Fibroblast of gingiva (primary cell): Measurements from ENCODE around the gene GLIPR2.
A peak's percentile ranks its signal among the peaks of the same experiment; 100 is the strongest.
"Not testable (repeated sequence)": the region's sequence is repeated elsewhere in the genome, so short reads cannot be mapped to it uniquely, and the experiment has no call there.

Experiments
- DNase-seq: peaks from one replicate; pipeline ENCODE4 v3.0.0-alpha.2; 2011; ENCODE audit warnings: low read depth

GLIPR2 gene

DNA sequence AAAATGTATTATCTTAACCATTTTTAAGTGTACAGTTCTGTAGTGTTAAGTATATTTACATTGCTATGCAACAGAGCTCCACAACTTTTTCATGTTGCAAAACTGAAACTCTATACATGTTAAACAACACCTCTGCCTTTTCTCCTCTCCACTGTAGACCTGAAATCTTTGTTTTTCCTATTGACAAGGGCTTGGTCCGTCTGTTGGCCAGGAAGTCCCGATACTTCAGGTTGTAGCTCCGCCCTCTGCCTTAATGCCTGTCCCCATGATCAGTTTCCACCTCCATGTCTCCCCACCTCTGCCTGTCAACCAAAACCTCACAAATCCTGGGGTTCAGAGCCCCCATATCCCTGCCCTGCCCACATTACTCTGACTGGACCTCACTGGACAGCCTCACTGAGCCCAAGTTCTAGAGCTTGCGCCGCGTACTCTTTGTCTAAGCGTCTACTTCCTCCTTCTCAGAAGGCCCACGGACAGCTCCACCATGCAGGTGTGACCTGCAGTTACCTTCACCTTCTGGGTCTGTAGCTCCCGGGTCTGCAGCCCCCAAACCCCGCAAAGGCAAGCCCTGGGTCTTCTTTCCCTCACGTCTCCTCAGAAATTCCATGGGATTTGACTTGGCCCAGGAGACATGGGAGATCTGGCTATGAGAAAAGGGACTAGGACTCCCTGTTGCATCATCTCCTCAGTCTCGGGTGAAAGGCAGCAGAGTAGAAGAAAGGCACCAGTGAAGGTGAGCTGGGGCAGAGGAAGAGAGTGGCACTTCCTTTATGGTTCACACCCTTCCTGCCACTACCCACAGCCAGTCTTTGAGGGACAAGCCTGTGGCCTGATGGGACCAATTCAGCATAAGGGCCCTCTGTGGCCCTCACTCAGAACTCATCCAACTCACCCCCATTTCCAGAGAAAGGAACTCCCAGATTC is 8.0 kb downstream of the GLIPR2 start:
- DNase-seq = no peak

DNA sequence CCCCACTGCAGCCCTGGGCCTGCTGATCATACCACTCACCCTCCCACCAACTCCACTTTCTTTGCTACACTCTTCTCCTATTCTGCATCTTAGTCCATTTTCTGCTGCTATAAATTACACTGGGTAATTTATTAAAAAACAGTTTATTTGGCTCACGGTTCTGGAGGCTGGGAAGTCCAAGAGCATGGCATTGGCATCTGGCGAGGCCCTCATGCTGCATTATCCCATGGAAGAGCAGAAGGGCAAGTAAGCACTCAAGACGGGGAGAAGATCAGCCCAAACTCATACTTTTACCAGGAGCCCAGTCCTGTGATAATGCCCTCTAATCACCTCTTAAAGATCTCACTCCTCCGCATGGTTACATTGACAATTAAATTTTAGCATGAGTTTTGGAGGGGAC is 9.4 kb downstream of the GLIPR2 start:
- no peak for DNase-seq

- DNase-seq = no peak
Observed at GRCh38 chr9:36146651-36147050, 10.1 kb downstream of the GLIPR2 start.

GRCh38 chr9:36147441-36148175 is 11.1 kb downstream of the GLIPR2 start:
- DNase-seq = no peak

GRCh38 chr9:36148311-36149051 is 11.9 kb downstream of the GLIPR2 start:
- DNase-seq = peak; percentile 94

DNA sequence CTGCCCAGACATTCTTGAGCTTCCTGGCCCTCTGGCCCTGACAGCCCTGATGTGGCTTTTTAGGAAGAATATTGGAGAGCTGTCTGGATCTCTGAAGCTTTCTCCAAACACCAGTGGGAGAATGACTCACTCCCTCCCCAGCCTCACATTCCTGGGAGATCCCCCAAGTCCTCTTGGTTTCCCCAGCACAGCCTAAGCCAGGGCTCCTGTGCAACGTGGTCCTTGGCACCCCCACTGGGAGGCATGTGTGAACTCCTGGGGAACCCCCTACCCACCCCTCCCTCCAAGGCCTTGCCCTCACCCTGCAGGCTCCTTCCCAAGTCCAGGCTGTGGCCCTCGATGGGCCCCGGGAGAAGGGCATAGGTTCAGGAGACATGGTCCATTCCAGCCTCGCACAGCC is 12.7 kb downstream of the GLIPR2 start:
- DNase-seq = peak; percentile 36

GRCh38 chr9:36150574-36151315 is 14.2 kb downstream of the GLIPR2 start:
- DNase-seq = no peak

- no peak for DNase-seq
Observed at GRCh38 chr9:36151316-36152210, 15.0 kb downstream of the GLIPR2 start.

DNA sequence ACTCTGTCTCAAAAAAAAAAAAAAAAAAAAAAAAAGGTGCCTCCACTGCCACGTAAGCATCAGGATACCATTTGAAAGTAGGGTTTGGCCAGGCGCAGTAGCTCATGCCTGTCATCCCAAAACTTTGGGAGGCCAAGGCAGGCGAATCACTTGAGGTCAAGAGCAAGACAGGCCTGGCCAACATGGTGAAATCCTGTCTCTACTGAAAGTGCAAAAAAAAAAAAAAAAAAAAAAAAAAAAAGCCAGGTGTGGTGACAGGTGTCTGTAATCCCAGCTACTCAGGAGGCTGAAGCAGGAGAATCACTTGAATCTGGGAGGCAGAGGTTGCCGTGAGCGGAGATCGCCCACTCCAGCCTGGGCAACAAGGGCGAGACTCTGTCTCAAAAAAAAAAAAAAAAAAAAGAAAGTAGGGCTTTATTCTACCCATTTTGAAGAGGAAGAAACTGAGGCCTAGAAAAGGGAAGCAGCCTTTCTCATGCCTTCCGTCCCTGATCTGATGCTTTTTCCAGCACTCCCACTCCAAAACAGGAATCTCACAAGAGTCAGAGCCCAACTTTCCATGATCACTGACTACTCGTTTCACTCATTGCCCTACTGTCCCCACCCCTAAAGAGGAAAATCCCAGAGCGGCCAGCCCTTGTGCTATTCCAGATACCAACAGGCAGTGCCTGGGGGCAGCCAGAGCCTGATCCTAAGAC is 16.4 kb downstream of the GLIPR2 start:
- no peak for DNase-seq

GRCh38 chr9:36153746-36154145 is 17.2 kb downstream of the GLIPR2 start:
- no peak for DNase-seq

DNA sequence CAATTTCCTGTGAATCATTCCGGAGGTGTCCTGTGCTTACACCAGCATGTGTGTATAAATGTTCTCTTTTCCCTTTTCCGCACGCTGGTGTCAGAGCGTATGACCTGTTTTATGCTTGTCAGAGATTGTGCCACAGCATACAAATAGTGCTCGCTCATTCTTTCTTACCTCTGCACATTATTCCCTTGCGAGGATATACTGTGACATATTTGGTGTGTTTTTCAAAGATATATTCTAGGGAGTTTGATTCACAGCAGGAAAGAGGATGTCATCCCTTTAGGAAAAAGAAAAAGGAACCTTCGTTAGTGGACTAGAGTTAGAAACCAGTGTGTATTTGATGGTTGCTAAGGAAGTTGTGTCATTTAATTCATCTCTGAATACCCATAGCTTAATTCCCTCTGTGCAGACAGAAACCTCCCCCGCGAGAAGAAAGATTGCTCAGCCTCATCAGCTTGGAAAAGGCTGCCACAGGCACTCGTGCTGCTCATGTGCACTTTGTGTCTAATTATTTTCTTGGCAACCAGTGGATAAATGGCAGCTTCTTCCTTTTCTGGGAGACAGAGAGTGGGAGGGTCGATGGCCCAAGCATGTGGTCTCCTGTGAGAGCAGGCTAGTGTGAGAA is 17.9 kb downstream of the GLIPR2 start:
- DNase-seq = peak; percentile 65

DNA sequence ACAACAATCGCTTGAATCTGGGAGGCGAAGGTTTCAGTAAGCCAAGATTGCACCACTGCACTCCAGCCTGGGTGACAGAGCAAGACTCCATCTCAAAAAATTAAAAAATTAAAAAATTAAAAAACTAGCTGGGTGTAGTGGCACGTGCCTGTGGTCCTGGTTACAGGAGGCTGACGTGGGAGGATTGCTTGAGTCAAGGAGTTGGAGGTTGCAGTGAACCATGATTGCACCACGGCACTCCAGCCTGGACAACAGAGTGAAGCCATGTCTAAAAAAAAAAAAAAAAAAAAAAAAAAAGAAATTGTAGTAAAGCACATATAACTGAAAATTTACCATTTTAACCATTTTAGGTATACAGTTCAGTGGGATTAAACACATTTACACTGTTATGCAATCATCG is 19.6 kb downstream of the GLIPR2 start:
- no peak for DNase-seq

GRCh38 chr9:36158122-36158521 is 21.6 kb downstream of the GLIPR2 start:
- peak; percentile 69 for DNase-seq

DNA sequence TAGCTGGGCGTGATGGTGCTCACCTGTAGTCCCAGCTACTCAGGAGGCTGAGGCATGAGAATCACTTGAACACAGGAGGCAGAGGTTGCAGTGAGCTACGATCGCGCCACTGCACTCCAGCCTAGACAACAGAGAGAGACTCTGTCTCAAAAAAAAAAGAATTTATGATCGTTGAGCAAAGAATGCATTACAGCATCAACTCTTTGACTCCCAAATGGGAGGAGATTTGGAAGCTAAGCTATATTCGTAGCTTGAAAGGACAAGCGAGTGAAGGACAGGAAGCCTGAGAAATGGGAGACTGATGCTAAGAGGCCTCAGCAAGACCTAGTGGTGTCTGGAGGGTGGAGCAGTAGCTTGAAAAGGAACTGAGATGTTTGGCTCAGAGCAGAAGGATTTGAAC is 22.4 kb downstream of the GLIPR2 start:
- no peak for DNase-seq

DNA sequence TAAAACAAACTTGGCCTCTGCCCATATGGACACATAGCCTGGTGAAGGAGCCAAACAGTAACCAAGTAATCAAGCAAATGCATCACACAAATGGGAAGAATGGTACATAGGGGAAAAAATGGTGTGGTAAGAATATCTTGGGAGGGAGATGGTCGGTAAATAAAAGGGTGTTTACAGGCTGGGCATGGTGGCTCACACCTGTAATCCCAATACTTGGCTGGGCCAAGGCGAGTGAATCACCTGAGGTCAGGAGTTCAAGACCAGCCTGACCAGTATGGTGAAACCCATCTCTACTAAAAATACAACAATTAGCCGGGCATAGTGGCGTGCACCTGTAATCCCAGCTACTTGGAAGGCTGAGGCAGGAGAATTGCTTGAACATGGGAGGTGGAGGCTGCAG is 23.0 kb downstream of the GLIPR2 start:
- DNase-seq = not testable (repeated sequence)

DNA sequence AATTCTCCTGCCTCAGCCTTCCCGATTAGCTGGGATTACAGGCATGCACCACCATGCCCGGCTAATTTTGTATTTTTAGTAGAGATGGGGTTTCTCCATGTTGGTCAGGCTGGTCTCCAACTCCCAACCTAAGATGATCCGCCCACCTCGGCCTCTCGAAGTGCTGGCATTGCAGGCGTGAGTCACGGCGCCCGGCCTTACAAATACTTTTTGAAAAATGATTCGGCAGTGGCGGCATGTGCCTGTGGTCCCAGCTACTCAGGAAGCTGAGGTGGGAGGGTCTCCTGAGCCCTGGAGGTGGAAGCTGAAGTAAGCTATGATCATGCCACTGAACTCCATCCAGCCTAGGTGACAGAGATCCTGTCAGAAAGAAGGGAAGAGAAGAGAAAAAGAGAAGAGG is 23.6 kb downstream of the GLIPR2 start:
- DNase-seq = not testable (repeated sequence)

- DNase-seq = no peak
Observed at GRCh38 chr9:36161187-36161586, 24.7 kb downstream of the GLIPR2 start.

DNA sequence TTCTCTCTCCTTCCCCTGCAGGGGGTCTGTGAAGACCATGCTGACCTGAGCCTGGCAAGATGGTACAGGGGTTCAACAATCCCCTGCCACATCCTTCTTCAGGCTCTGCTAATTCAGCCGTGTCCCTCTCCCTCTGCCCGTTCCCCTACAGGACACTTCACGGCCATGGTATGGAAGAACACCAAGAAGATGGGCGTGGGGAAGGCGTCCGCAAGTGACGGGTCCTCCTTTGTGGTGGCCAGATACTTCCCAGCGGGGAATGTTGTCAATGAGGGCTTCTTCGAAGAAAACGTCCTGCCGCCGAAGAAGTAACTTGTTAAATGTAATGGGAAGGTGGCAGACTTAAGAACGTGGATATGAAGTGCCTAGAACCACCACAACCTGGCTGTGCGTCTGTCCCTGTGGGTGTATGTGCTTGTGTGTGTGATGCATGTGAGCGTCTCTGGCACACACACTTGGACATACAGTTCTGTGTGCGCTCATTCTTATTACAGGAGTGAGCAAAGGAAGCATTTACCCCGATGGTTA is 25.7 kb downstream of the GLIPR2 start:
- no peak for DNase-seq

DNA sequence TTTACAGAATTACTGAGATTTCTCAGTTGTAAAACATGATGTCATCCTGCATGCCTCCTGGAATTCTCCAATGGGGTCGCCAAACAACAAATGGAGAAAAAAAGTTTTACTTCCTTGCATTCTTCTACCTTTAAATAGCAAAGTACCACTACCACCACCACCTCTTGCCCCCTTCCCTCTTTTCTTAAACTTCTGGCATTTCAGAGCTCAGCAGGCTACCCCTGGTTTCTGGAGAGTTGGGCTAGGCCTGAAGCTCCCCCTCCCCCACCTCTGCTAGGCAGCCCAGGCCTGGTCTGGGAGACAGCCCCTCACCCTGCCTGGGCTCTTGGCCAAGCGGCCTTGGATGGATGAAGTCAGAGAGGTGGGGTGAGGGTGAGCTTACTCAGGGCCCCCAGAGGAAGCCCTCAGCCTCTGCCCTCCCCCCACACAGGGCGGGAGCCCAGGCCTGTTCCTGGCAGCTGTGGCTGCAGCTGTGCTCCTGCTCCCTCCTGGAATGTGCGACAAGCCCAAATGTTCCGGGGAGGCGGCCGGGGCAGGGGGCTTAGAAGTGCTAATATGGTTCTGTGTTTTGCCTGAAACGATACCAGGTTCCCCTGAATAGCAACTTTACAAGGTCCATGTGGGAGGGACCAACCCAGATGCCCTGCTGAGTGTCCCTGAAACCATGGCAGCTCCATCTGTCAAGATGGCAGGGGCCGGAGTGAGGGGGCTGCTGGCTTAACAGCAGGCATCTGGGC is 26.7 kb downstream of the GLIPR2 start:
- DNase-seq = no peak
